NB4 (cell line): ENCODE data around the gene GULP1.

Source experiments
- CTCF ChIP-seq: IDR thresholded peaks from one replicate; pipeline ENCODE4 v1.5.1; 2012; ENCODE audit warnings: low read depth, low read length
- MYC ChIP-seq: IDR thresholded peaks from 2 replicates; pipeline ENCODE4 v1.6.1; 2011; ENCODE audit warnings: low read depth, low read length
- POLR2A ChIP-seq: IDR thresholded peaks from 2 replicates; pipeline ENCODE4 v1.6.1; 2011; ENCODE audit warnings: mild to moderate bottlenecking; ENCODE audit not compliant: insufficient read length; ENCODE audit errors: extremely low read depth
- TF ChIP-seq, protein P1 (sequence below): IDR thresholded peaks from 2 replicates; pipeline ENCODE4 v1.6.1; 2011; ENCODE audit warnings: low read depth, low read length

GRCh38 chr2:188345020-188345419 lies 53.3 kb downstream of the GULP1 start:
- TF ChIP-seq CTCF (no peak), POLR2A (no peak), MYC (no peak)
- TF ChIP-seq, protein P1, sequence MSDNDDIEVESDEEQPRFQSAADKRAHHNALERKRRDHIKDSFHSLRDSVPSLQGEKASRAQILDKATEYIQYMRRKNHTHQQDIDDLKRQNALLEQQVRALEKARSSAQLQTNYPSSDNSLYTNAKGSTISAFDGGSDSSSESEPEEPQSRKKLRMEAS: no peak
